ENCODE data around the gene CALML5.

DNA sequence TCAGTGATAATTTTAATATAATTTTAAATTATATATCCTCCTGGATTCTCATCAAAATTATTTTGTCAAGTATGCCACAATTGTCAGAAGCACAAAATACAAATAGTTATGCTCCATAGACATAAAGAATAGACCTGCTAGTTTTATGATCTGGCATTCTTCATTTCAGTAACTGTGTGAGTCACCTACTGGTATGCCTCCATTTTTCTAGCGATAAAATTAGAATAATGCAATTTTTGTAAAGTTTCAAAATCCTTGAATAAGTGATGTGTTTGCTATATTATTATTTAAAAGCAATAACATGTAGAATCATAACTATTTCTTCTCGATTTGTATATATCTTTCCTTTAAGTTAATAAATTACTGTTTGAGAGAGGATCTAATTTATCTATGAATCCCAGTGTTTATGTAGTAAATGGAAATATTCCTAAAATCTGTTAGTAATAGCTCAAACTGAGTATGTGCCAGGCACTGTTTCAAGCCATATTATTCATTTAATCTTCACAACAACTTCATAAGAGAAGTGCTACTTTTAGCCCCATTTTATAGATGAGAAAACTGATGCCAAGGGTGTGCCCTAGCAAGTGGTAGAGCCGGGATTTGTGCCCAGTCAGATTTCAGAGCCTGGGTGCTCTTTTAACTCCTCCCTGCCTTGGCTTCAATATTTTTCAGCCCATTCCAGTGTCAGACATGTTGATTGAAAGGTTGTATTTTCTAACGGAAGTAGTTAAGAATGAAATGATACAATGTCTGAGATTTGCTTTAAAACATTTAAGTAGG, 48.6 kb downstream of the CALML5 start:
- TF ChIP-seq, protein P1, sequence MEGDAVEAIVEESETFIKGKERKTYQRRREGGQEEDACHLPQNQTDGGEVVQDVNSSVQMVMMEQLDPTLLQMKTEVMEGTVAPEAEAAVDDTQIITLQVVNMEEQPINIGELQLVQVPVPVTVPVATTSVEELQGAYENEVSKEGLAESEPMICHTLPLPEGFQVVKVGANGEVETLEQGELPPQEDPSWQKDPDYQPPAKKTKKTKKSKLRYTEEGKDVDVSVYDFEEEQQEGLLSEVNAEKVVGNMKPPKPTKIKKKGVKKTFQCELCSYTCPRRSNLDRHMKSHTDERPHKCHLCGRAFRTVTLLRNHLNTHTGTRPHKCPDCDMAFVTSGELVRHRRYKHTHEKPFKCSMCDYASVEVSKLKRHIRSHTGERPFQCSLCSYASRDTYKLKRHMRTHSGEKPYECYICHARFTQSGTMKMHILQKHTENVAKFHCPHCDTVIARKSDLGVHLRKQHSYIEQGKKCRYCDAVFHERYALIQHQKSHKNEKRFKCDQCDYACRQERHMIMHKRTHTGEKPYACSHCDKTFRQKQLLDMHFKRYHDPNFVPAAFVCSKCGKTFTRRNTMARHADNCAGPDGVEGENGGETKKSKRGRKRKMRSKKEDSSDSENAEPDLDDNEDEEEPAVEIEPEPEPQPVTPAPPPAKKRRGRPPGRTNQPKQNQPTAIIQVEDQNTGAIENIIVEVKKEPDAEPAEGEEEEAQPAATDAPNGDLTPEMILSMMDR (IDR thresholded peaks at IDR 0.05 in 2 of 3, conservative IDR thresholded peaks at IDR 0.05 in 1 of 3; ENCODE audit: borderline replicate concordance in 1 of 3, insufficient read depth in 1 of 3, low read depth in 2 of 3, low read length in 2 of 3) = no peak
- TF ChIP-seq EZH2phosphoT487 (IDR thresholded peaks at IDR 0.05; ENCODE audit: borderline replicate concordance) (no peak), REST (IDR thresholded peaks at IDR 0.05; ENCODE audit: low read depth) (no peak)

All from HCT116 (cell line).